GM19468 (cell line): ENCODE data around the gene PYCR2.

Source experiments
- ATAC-seq: cut with Tn5 transposase; IDR thresholded peaks from one replicate; pipeline ENCODE4 v1.9.1; 2021; ENCODE audit warnings: mild to moderate bottlenecking, moderate library complexity, moderate number of reproducible peaks; ENCODE audit not compliant: unreplicated experiment; ENCODE audit errors: extremely low read depth

PYCR2 gene

DNA sequence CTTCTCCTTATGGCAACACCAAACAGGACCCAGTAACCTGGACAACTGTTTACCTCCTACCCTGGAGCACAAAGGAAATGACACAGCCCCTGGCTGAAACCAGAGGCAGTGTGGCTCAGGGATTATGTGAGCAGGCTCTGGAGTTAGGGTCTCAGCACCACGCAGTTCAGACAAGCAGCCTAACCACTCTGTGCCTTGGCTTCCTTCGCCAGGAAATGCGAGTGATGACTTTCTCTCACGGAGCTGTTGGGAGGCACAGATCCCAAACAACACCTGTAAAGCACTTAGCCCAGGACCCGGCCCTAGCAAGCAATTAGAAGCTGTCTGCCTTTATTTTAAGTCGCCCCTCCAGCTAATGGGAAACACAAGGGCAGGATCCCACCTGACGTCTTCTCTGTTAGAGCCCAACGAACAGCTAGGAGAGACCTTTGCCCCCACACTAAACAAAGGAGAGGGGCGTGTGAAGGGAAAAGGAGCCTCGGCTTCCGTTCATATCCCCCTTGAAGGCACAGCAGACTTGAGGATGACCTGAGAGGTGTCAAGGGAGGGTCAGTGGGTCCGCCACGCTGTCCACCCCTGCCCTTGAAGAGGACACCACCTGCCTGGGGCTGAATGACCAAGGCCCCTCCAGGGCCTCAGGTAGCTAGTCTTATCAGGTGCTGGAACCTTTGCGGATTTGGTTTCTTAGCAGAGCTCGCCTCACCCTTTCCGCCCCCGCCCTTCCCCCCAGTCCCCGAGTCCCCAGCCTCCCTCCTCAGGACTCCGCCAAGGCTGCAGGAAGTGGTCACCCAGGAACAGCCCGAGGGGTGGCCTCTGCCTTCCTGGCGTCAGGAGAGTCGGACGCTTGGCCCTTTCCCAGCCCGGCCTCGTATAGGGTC lies 42.7 kb downstream of the PYCR2 start:
- no peak for ATAC-seq

DNA sequence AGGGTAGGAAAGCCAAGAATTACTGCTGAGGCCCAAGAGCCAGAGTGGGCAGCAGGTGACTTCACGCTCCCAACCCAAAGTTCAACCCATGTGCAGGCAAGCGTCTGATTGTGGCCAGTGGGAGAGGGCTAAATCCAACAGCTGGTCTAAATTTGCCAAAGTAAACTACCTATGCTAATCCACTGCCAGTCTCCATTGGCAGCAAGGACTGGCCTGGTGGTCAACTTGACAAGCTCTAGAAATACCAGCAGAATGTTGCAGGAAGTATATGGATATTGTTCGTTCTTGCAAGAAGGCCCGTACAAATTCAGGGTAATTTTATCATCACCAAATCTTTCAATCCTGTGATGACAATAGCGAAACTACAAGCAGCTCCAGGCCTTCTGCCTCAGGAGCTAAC lies 43.4 kb downstream of the PYCR2 start:
- no peak for ATAC-seq

DNA sequence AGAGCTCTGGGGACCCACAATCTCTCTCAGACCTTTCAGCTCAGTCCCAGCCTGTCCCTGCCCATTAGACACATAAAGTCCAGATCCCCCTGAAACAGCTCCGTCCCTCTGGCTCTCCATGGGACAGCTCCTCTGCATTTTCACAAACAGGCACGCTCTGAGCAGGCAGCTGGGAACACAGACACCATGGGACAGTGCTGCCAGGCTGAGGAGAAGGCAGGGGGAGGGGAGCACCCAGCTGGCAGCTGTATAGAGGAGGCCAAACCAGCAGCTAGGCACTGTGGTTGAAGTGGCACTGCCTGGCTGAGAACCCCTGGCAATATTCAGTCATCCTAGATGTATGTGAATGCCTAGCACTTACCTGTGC lies 43.8 kb downstream of the PYCR2 start:
- no peak for ATAC-seq

DNA sequence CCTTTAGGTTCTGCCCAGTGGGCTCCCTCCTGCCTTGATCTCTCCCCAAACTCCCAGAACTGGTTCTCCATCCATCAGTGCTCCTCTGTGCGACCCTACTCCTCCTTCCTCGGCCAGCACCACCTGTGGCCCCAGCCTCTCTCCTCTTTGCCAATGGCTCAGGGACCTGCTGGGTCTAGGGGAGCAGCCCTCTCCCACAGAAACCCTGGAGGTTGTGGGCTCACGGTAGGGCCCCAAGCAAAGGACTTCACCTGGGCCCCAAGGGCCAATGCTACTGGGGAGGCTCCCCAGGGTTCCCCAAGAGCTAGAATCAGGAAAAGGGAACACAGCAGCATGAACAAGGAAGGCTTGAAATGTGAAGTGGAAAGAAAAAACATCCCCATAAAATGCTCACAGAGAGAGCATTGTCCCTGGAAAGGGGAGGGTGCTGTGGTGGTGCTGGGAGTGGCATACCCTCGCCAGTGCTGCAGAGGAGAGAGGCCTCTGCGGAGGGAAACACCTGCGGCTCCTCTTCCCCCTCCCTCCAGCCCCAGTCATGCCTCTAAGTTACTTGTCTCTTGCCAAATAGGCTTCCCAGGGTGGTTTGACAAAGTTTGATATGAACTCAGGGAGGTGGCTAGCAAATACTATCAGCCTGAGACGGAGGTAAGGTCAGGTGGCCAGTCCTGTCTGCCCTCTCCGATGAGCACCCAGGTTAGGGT lies 44.4 kb downstream of the PYCR2 start:
- no peak for ATAC-seq

DNA sequence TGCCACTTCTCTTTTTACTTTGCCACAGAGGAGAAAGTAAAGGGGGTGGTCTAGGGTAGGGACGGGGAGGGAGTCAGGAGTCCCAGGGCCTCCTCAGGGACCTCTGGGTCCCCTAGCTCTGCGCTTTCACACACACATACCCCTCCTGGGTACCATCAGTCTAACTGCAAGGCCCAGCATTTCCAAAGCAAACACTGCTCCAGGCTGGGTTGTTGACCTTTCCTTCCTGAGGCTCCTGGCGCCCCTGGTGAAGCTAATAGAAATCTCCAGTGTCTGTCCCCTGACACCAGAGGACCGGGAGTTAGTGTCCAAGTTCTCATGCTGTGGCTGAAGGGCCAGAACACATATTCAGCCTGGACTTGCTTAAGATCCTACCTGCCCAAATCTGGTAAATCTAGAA lies 45.8 kb downstream of the PYCR2 start:
- no peak for ATAC-seq

DNA sequence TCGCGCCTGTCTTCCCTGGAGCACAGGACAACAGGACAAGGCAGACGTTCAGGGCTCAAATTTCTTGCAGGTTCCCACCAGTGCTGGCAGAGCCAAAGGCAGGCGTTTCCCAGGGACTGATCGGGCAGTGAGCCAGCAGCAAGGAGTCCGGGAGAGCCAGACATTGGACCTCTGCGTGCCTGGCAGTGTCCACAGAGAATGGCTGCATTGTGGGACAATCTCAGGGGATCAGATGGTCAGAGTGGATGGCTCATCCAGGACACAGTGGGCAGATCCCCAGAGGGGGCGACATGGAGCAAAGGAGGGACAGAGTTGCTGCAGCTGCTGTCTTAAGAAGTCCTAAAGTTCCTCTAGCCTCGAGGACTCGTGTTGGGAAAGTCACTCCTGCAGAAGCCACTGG lies 46.5 kb downstream of the PYCR2 start:
- ATAC-seq, result no peak

DNA sequence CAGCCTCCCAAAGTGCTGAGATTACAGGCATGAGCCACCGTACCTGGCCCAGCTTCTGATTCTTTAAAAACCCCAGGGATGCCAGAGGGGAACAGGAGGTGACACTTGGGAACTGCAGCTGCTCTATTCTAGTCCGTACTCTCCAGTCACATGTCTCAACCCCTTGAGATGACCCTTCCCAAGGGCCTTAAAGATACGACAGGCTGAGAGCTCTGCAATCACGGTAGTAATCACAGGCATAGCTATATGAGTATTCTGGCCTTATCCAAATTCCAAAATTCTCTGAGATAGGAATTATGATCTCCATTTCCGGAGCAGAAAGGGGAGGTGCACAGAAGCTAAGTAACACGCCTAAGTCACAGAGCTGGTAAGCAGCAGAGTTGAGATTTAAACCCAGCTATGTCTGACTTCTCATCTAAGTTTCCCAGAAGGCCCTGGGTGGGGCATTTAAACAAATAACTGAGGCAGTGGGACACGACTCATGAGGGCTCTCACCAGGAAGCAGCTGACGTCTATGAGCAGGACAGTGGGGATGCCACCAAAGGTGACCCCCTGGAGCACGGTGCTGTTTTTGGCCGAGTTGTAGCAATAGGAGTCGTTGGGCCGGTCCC lies 47.0 kb downstream of the PYCR2 start:
- no peak for ATAC-seq

DNA sequence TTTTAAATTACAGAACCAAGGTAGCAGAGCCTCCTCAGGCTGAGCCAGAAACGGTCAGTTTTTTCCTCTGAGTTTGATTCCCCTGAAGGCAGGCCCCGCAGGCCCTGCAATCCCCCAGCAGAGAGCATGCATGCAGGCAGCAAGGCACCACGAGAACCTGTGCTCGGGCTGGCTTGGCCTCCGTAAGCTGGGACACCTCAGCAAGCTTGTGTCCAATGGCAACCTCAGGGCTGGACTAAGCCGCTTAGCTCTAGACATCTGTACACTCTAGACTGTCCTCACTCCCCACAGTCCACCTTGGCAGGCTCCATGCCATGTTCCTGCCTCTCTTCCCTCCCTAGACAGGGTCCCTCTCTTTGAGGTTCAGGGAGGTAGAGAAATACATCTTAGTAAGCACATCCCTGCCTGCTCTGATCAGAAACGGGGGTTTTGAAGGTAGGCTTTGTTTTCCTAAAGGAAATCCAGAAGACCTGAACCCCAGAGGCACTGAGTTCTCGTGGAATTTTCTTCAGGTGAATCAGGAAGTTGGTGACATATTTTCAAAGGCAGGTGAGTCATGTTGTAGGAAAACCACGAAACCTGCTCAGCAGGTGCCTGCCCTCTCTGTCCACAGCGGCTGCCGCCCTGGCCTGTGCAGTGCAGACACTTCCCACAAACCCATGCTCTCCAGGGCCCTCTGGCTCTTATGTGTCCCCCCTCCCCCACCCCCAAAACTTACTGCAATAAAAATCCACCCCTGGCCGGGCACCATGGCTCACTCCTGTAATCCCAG lies 48.8 kb downstream of the PYCR2 start:
- no peak for ATAC-seq

DNA sequence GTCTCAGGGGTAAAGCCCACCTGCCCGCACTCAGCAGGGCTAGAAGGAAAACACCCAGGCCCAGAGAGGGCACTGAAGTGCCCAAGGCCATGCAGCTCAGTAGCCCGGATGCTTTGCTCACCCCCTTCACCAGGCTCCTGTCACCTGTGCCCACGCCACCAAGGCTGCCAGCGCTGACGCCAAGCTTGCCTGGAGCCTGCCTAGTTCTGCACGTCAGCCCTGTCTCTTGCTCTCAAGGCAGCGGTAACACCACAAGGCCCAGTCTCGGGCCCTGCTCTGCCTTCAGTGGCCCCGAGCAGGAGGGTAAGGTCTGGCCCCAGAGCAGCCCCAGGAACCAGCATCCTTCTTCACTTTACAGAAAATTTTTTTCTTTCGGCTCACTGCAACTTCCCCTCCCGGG lies 49.6 kb downstream of the PYCR2 start:
- ATAC-seq, result no peak

DNA sequence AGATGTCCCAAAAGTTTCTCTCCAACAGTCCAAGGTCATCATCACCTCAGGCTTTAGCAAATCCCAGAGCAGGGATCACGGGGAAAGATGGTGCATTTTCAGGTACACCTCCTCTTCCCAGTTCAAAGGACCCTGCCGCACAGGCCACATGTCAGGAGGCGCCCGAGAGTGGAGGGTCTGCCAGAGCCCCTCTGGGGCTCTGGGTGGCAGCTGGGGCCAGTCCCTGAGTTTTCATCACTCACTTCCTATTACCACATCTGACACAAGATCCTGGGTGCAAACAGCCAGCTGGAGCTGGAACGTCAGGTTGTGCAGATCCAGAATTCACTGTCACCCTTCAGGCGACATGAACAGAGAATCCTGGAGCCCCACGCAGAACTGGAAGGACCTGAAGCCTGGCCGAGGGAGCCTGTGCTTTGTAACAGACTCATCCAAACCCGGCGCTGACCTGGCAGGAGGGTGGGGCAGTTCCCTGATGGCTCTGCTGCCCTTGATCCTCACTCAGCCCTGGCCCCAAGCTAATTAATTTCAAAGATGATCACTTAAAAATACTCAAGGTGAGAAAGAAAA lies 50.7 kb downstream of the PYCR2 start:
- no peak for ATAC-seq

DNA sequence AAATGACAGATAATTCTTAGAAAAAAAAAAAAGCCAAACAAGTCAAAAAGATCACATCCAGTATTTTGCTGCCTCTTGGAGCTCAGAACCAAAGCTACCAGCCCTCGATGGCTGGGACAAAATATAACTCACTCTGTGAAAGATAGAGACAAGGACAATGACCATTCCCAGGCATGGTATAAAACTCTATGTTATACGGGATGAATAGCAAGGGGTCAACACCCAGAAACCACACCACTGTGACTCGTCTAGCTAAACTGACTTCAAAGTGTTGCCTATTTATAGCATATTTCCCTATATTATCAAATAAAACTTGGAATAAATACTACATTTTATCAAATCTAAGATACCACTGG lies 52.0 kb downstream of the PYCR2 start:
- ATAC-seq, result no peak

DNA sequence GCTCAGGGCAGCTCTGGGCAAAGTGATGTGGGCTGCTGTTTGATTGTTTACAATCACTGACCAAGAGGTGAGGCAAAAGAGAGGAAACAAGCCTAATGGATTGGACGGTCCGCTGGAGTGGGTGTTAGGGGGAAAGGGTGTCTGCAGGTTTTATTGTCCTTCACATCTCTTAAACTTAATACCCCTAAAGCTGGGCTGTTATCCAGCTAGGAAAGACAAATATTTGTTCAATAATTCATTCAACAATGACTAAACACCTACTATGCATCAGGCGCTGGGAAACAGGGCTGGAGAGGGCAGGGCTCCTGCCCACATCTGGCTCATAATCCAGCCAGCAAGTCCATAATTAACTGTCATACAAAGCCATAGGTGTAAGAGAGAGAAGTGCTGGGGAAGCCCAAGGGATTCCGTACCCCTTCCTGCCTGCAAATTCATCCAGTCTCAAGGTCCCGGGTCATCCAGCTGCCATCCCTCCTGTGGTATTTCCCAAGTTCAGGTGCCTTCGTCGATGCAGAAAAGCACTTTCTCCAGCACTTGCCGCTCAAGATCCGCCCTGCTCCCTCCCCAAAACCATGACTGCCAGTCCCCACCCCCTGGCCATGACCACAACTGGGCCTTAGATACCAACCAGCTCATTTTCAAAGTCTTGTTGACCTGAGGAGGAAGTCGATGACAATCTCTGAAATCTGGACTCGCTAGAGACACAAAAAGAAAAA lies 52.5 kb downstream of the PYCR2 start:
- ATAC-seq, result no peak

DNA sequence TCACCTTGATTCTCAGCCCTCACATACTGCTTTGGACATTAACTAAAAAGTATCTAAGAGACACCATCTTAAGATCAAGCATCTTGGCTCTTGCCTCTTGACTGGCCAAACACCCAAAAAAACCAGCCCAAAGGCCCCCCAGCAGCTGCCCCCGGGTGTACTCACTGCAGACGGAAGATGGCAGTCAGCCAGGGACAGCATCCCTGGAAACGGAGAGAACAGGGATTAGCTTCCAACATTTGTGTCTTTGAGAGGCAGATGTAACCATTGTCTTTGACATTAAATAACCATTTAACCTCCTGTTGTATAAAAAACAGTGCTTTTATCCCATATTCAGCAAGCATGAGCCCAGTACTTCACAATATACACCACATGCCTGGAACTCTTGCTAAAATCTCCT lies 53.1 kb downstream of the PYCR2 start:
- ATAC-seq, result no peak
